Cerebellar nuclear complex (tissue), 1 donor: Measurements from ENCODE around the gene LANCL3.
"Not testable (repeated sequence)": the region's sequence is repeated elsewhere in the genome, so short reads cannot be mapped to it uniquely, and the experiment has no call there.

ENCODE experiments used
- DNase-seq, 2 experiments: peaks; one replicate each; lab custom pipeline; 2025; lab: John Stamatoyannopoulos, UW

Gene LANCL3

DNA sequence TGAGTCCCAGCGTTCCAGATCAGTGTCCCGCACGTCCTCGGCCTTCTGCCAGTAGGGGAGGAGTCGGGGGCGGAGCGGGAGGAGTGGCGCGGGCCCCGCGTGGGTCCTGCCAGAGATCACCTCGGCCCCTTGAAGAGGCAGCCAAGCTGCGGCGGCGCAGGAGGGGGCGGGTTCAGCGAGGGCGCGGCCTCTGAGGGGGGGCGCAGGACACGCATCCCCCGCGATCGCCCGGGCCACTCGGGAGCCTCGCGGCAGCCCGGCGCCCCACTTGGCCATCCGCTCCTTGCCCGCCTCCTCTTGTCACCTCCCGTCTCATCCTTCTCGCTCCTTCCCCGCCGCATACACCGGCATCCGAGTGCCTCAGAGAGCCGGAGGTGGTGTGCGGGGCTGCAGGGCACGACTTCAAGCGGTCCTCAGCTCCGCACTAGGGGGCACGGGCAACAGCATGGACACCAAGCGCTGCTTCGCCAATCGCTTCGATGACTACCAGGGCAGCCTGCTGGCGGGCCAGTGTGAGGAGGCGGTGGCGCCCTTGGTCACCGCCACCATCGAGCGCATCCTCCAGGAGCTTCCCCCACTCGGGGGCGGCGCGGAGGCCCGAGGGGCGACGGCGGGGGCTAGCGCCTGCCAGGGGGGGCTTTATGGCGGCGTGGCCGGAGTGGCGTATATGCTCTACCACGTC, at the start of gene LANCL3:
Gene LANCL3, plus strand, starts transcription at position 236 of the 682 bp plus-strand sequence. Its CDS starts 210 bp downstream, at position 446.
- not testable (repeated sequence) for DNase-seq

DNA sequence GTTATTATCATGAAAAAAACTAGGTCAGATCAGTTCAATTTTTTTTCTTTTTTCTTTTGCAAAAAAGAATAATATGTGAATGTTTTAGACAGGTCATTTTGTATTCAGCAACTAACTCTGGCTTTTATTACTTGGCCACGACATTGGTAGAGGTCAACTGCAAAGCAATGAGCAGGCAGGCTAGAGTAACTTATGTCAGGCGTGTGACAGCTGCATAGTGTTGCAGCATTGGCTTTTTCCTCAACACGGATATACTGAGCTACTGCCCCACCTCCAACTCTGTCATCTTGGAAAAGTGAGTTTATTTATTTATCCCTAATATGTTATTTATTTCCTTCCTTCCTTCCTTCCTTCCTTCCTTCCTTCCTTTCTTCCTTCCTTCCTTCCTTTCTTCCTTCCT, 47.8 kb upstream of the LANCL3 start:
- DNase-seq = not testable (repeated sequence)

DNA sequence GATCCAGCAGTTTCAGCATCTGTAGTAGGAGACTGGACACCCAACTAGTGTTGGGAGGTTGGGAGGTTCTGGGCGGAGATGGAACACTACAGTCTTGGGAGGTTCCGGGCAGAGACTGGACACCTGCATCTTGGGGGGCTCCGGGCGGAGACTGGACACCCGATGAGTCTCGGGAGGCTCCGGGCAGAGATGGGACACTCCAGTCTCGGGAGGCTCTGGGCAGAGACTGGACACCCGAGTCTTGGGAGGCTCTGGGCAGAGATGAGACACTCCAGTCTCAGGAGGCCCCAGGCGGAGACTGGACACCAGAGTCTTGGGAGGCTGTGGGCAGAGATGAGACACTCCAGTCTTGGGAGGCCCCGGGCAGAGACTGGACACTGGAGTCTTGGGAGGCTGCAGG, 29.5 kb upstream of the LANCL3 start:
- DNase-seq = no peak

DNA sequence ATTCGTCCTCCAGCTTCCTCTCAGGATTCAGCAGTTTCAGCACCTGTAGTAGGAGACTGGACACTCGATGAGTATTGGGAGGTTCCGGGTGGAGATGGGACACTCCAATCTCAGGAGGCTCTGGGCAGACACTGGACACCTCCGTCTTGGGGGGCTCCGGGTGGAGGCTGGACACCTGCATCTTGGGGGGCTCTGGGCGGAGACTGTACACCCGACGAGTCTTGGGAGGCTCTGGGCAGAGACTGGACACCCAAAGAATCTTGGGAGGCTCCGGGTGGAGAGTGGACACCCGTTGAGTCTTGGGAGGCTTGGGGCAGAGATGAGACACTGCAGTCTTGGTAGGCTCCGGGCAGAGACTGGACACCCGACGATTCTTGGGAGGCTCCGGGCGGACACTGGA, 28.7 kb upstream of the LANCL3 start:
- no peak for DNase-seq

DNA sequence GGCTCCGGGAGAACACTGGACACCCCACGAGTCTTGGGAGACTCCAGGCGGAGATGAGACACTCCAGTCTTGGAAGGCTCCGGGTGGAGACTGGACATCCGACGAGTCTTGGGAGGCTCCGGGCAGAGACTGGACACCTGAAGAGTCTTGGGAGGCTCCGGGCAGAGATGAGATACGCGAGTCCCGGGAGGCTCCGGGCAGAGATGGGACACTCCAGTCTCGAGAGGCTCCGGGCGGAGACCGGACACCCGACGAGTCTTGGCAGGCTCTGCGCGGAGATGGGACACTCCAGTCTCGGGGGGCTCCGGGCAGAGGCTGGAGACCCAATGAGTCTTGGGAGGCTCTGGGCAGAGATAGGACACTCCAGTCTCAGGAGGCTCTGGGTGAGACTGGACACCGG, 28.1 kb upstream of the LANCL3 start:
- DNase-seq = no peak

DNA sequence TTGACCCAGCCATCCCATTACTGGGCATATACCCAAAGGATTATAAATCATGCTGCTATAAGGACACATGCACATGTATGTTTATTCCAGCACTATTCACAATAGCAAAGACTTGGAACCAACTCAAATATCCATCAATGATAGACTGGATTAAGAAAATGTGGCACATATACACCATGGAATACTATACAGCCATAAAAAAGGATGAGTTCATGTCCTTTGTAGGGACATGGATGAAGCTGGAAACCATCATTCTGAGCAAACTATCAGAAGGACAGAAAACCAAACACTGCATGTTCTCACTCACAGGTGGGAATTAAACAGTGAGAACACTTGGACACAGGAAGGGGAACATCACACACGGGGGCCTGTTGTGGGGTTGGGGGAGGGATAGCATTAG, 26.9 kb upstream of the LANCL3 start:
- DNase-seq = not testable (repeated sequence)

DNA sequence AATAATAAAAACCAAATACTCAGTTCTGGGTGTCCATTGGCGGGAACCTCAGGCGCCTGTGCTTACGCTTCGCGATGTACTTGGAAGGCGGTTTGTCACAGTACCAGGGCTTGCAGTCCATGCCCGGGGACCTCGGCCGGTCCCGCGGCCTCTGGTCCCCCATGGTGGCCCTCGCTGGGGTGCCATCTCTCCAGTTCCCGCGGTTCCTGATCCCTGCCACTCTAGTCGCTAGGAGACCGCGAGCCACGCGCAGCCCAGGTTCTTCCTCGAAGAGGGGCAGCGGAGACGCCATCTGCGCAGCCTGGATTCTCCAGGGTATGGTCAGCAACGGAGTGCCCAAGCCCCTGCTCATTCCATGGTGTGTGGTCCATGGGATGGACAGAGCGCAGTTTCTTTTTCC, 26.4 kb upstream of the LANCL3 start:
- no peak for DNase-seq

DNA sequence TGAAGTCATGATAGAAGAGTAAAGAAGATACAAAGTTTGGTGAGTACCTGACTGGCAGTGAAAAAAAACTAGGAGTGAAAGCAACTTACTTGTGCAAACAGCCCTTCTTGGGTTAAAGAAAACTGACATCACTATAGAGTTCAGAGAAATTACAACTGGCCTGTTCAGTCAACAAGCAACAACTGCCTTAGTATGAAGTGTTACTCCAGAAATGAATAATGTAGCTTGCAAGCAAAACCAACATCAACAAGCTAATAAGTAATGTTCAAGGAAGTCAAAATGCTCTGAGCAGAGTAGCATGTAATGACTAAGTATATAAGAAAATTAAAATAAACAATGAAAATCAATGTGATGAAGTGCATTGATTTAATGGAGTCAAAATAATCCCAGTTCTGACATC, 21.8 kb upstream of the LANCL3 start:
- DNase-seq = not testable (repeated sequence)

DNA sequence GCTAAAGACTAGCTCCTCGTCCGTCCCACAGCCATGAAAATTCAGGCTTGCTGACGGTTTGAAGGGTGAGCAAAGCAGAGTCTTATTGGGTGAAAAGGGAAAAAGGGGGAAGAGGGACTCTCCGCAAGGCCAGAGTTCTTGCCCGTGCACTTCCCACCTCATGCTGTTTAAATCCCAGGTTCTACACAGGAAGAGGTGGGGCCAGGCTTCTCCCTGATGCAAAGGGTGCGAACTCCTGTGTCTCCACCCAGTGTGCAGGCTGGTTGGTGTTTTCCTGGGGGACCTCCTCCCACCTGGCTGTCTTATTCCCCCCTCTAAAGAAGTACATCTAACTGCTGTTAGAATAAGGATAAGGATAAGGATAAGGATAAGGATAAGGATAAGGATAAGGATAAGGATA, 18.0 kb upstream of the LANCL3 start:
- no peak for DNase-seq

DNA sequence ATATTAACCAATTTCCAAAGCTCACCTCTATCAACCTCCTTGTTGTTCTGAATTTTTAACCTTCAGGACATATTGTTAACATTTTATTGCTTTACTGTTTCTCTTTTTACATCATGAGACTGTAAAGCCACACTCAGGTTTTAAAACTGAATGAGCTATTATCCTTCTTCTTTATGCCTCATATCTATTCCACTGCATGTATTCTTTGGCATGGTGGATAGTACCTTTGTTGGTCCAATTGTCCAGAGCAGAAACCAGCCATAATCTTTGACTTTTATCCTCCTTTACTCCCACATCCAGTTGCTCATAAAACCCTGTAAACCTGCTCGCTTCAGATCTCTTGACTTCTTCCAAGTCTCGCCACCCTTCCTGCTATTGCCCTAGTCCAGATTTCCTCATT, 6.2 kb upstream of the LANCL3 start:
- not testable (repeated sequence) for DNase-seq

DNA sequence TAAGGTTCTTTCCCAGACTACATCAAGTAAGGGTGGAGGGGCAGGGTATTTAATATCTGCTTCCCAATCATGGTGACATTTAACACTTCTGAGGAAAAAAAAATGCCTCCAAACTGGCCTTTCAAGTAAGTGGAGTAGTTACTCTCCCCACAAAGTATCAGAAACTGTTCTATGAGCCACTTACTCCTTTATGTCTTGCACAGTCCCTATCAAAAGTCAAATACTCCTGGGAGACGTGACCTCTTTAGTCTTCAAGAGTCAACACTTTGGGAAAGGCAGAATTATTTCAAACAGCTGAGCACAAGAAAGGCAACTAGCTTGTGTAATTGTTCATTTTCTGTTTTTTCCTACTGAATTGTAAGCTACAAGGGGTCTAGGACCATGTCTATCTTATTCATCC, 1.1 kb upstream of the LANCL3 start:
- not testable (repeated sequence) for DNase-seq

DNA sequence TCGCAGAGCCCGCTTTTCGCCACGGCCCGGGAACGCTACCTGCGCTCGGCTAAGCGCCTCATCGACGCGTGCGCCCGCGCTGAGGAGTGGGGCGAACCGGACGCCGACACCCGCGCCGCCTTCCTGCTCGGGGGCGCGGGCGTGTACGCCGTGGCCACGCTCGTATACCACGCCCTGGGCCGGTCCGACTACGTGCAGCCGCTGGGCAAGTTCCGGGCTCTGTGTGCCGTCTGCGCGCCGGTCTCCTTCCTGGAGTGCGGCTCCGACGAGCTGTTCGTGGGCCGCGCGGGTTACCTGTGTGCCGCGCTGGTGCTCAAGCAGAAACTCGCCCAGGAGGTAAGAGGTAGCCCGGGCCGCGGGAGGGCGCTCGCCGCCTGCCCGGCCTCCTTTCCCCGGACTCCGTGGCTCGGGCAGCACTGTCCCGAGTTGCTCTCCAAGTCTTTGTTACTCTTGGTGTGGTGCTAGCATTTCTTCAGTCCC, 687 bp downstream of the LANCL3 start:
- DNase-seq = not testable (repeated sequence)

DNA sequence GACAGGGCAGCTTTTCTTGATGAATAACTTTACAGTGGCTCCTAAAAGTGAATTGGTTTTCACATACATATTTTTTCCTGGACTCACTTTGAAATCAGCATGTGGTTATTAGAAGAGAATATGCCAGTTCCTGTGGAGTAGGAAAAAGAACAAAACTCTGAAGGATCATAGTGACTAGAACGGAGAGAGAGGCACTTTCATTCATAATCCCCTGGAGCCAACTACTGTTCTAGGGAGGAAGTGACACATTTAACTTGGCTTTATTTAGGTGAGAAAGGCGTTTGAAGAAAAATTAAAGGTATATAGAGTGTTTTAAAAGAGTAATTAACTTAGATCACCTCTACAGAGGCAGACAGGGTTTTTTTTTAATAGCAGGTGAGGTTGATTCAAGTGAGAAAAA, 1.7 kb downstream of the LANCL3 start:
- DNase-seq = not testable (repeated sequence)

DNA sequence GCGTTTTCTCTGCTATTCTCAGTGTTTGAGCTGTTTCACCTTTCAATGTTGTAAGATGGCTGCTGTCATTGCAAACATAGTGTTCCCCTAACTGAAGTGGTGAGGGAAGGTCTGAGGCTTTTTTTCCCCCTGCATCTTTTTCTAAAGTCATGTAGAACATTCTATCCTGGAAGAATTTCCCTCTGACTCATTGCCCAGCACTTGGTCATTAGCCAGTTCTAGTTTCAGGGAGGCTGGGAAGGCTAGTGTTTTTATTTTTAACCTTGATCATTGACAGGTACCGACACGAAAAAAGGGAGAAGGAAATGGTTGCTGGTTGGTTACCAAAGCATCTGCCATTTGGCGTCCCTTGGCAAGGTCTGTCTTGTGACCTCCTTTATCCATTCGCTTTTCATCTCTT, 6.6 kb downstream of the LANCL3 start:
- DNase-seq = no peak

DNA sequence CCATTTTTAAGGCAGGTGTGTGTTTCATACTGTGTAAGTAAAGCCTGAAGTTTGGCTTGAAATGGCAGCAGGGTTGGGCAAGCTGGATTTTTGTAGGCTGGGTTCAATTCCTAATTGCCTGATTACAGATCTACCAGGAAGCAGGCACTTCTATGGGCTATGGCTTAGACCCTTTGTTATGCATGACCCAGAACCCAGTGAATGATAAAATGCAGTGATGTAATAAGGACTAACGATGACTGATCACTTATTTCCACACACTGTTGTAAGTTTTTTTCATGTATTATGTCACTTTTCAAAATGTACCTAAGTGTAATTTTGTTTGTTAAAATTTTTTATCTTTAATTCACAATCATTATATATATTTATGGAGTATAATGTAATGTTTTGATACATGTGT, 8.6 kb downstream of the LANCL3 start:
- no peak for DNase-seq

DNA sequence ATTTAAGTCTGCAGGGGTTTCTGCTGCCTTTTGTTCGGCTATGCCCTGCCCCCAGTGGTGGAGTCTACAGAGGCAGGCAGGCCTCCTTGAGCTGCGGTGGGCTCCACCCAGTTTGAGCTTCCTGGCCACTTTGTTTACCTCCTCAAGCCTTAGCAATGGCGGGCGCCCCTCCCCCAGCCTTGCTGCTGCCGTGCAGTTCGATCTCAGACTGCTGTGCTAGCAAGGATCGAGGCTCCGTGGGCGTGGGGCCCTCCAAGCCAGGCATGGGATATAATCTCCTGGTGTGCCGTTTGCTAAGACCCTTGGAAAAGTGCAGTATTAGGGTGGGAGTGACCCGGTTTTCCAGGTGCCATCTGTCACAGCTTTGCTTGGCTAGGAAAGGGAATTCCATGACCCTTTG, 15.9 kb downstream of the LANCL3 start:
- not testable (repeated sequence) for DNase-seq

DNA sequence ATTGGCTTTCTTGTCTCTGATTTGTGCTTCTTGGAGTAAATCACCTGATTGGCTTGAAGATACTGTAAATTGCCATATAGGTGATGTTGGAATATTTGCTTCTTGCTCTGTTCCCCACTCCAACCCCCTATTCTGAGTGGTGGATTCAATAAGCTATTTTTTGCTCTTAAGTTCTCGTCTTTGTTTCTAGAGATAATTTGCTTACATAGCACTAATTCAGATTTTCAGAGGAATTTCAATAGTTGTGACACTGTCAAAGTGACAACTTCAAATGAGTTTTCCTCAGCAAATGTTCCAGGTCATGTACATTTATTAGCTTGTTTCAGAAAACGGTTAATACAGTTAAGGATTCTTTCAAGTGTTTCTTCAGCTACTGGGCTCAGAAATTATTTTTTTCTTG, 18.6 kb downstream of the LANCL3 start:
- DNase-seq = no peak

DNA sequence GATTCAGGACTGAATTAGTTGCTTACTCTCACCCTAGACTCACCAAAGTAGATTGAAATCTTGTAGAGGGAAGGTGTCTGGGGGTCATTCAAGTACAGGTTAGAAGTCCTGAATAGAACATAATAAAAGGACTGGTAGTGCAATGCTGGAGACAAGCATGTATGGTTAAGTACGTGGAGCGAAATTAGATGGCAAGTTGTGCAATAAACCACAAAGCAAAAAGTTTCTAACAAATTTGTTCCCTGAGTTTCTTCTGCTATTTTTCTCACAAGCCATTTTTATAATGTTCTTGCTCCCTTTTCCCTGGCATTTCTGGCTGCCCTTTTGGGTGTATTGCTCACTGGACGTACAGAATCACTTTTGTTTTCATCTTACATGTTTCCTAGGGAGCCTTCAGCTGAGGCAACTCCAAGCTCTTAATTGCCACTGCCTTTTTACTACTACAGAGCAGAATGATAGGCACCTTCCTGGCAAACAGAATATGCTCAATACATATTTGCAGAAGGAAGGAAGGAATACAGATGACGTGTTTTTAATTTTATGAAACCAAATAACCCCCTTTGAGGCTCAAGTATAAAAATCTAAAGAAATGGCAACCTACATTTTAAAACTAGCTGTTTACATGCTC, 23.4 kb downstream of the LANCL3 start:
- DNase-seq = no peak

DNA sequence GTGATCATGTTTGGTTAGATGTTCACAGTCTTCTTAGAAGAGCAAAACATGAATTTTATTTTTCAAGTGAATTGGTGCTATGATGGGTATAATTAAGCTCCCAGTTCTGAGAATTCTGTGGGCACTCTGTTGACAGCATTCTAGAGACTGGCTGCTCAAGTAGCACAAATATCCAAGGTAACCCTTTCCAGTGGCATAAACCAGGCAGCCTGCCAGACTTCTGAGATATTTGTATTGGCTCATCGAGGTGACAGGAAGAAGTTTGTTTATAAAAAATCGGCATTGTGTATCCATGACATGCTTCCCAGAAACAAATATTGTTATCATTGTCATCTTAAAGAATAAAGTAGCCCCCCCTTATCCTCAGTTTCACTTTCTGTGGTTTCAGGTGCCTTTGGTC, 28.3 kb downstream of the LANCL3 start:
- no peak for DNase-seq

DNA sequence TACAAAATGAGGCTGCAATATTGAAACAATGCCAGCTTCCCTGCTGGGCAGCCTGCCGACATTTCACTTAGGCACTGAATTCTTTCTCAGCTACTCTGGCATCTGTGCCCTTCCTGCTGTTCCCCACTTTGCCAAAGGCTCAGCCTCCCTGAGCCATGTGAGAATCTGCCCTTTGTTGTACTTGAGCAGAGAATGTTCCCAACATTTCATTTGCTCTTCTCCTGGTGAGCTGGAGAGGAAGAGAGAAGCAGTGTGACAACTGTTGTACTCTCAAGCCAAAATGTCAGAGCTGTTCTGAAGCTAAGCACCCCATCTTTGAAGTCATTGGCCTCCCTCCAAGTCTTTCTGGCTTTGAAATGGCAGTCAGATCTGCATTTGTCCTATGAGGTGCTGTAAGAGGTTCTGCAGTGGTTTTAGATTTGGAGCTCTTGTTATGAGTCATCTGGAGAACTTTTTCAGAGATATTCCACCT, 32.5 kb downstream of the LANCL3 start:
- no peak for DNase-seq

DNA sequence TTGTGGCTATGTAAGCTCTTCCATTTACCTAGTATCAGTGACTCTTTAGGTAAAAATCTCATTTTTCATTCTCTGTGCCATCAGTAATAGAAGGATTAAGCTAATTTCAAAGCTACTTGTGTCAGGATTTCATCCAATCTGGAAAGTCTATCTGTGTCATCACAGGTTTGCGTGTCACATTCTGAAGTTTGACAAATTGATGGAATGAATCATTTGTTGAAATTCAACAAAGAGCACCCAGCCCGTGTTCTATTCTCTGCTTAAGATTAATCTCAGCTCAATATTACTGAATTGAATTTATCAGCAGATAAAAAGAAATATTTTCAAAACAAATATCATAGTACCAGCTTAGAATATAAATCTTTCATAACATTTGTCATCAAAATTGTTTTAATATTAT, 35.8 kb downstream of the LANCL3 start:
- DNase-seq = no peak

DNA sequence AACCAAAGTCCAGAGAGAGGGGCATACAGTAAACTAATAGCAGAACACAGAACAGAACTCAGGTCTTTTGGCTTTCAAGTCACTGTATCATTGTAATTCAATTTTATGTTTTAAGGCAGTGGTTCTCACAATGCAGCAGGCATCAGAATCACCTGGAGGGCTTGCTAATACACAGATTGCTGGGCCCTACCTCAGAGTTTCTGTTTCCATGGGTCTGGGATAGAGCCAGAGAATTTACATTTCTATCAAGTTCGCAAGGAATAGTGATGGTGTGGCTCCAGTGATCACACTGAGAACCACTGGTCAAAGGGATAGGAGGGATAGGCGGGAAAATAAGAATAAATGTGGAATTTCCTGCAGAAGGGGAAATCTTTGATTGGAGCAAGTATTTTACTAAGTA, 36.7 kb downstream of the LANCL3 start:
- no peak for DNase-seq

DNA sequence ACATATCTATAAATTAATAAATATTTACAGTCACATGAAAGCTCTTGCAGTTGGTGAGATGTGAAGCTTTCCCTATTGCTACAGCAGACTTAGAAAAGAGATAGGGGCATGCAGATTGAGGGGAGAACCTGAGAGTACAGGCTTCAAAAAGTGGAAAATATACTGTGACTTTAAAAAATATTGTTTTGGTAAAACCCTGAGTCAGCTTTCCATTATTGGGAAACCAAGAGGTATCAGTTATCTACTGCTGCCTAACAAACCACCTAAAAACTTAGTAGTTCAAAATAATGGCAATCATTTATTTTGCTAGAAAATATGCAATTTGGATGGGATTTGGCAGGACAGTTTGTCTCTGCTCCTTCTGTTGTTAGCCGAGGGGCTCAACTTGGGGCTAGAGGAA, 38.3 kb downstream of the LANCL3 start:
- no peak for DNase-seq

DNA sequence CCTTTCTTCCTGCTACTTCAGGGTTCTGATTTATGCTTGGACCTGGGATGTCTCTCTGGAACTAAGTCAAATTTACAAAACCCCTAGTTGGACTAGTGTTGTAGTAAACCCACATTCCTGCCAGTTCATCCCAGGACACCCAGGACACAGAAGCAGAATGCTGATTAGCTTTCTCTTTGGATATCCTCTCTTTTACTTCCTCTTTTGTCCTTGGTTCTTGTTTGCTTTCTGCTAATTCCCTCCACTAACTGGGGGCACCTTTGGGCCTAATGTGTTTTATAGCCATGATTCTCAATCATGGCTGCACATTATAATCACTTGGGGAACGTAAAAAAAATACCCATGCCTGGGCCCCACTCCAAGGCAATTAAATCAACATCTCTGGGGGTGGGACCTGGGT, 42.5 kb downstream of the LANCL3 start:
- DNase-seq = no peak
